ENCODE data around the gene SPEM2. TPM values are rescaled to one million over a fixed set of nuclear protein-coding genes. Genes with fewer than 3 reads are reported as not detected.

SPEM2 gene
- polyA plus RNA-seq, 1 of the 3 experiments (the other 2 are of a cell fraction), result not detected

GRCh38 chr17:7476951-7477350, 51.5 kb downstream of the SPEM2 start:
- no peak for TF ChIP-seq YY1 (IDR thresholded peaks at IDR 0.05; ENCODE audit: low read depth)
- TF ChIP-seq EZH2phosphoT487 (IDR thresholded peaks at IDR 0.05; ENCODE audit: borderline replicate concordance, low read depth), result no peak
- TF ChIP-seq, protein P1, sequence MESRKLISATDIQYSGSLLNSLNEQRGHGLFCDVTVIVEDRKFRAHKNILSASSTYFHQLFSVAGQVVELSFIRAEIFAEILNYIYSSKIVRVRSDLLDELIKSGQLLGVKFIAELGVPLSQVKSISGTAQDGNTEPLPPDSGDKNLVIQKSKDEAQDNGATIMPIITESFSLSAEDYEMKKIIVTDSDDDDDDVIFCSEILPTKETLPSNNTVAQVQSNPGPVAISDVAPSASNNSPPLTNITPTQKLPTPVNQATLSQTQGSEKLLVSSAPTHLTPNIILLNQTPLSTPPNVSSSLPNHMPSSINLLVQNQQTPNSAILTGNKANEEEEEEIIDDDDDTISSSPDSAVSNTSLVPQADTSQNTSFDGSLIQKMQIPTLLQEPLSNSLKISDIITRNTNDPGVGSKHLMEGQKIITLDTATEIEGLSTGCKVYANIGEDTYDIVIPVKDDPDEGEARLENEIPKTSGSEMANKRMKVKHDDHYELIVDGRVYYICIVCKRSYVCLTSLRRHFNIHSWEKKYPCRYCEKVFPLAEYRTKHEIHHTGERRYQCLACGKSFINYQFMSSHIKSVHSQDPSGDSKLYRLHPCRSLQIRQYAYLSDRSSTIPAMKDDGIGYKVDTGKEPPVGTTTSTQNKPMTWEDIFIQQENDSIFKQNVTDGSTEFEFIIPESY (IDR thresholded peaks at IDR 0.05; ENCODE audit: borderline replicate concordance, low read depth), result no peak
- TF ChIP-seq, protein P2, sequence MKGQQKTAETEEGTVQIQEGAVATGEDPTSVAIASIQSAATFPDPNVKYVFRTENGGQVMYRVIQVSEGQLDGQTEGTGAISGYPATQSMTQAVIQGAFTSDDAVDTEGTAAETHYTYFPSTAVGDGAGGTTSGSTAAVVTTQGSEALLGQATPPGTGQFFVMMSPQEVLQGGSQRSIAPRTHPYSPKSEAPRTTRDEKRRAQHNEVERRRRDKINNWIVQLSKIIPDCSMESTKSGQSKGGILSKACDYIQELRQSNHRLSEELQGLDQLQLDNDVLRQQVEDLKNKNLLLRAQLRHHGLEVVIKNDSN (IDR thresholded peaks at IDR 0.05; ENCODE audit: borderline replicate concordance, low read depth), result no peak
- TF ChIP-seq NRF1 (IDR thresholded peaks at IDR 0.05; ENCODE audit: low read depth, low read length), result no peak
- TF ChIP-seq FOSL2 (IDR thresholded peaks at IDR 0.05; ENCODE audit: borderline replicate concordance, low read depth), result no peak
- DNase-seq, result no peak
- Histone ChIP-seq H3K4me1 (ENCODE audit: control insufficient read depth in 1 of 2, insufficient read depth in 2 of 2, low read depth in 1 of 2, low read length in 1 of 2) (peaks cover 20 to 26% of the 10 kb centered on the region in 2 experiments; a peak in 2 of 4 replicates), H3K9ac (no peak overlapping the region), H3K27ac (ENCODE audit: low read depth in 2 of 2, low read length in 1 of 2) (peak overlapping the region in 1 of 2 experiments; percentile 44; a peak in 1 of 4 replicates), H3K9me2 (no peaks in the 10 kb centered on the region), H3F3A (replicated peaks; ENCODE audit: insufficient read depth) (peaks cover 15% of the 10 kb centered on the region), H3K79me2 (ENCODE audit: insufficient read depth) (peaks cover 98% of the 10 kb centered on the region), H3K9me3 (no peaks in the 10 kb centered on the region), H3K36me3 (replicated peaks in 1 of 2; ENCODE audit: control insufficient read depth in 1 of 2, insufficient read depth in 2 of 2, low read length in 1 of 2) (no peaks in the 10 kb centered on the region), H4K20me1 (ENCODE audit: insufficient read depth) (peaks cover 60% of the 10 kb centered on the region), H3K27me3 (ENCODE audit: insufficient read depth) (no peaks in the 10 kb centered on the region), H3K4me3 (ENCODE audit: low read depth in 2 of 2, low read length in 1 of 2) (no peak overlapping the region), H2AFZ (ENCODE audit: low read depth) (no peak overlapping the region), H3K4me2 (peak overlapping the region; percentile 95; the same call in 1 of the 2 replicates)
- WGBS (ENCODE audit: low lambda C conversion rate), result 97% methylated on average over 5 of the region's 5 CpGs
- ChIA-PET CTCF (interaction anchor here (1.0 to 2.3 kb wide), 5 partner anchors 19 to 132 kb away, joined by 3 to 11 read pairs (median 3); partner anchors contain the start of gene SENP3), POLR2A (interaction anchor here (1.0 to 1.4 kb wide), 3 partner anchors 22 to 95 kb away, joined by 3 to 6 read pairs (median 3); partner anchors contain the start of gene TMEM256)

Other genes with a start within 250 kb of the SPEM2 start
- 2.0 and 2.1 TPM in 2 replicates for gene ASGR1, start 246.2 kb upstream of the SPEM2 start, polyA plus RNA-seq (2012; rRNA removed)
- gene DLG4, start 205.8 kb upstream of the SPEM2 start, polyA plus RNA-seq (2012; rRNA removed), result 22.1 and 30.5 TPM in 2 replicates
- gene ACADVL, start 205.7 kb upstream of the SPEM2 start, polyA plus RNA-seq (2012; rRNA removed), result 635 and 796 TPM in 2 replicates
- gene DVL2, start 191.1 kb upstream of the SPEM2 start, polyA plus RNA-seq (2012; rRNA removed), result 6.9 and 8.3 TPM in 2 replicates
- gene PHF23, start 186.2 kb upstream of the SPEM2 start, polyA plus RNA-seq (2012; rRNA removed), result 53.3 and 58.5 TPM in 2 replicates
- gene GABARAP, start 183.2 kb upstream of the SPEM2 start, polyA plus RNA-seq (2012; rRNA removed), result 585 and 637 TPM in 2 replicates
- gene CTDNEP1, start 173.9 kb upstream of the SPEM2 start, polyA plus RNA-seq (2012; rRNA removed), result 111 and 124 TPM in 2 replicates
- gene ELP5, start 173.4 kb upstream of the SPEM2 start, polyA plus RNA-seq (2012; rRNA removed), result 45.4 and 52.1 TPM in 2 replicates
- gene CLDN7, start 163.1 kb upstream of the SPEM2 start, polyA plus RNA-seq (2012; rRNA removed), result 2.9 and 5.0 TPM in 2 replicates
- gene SLC2A4, start 143.9 kb upstream of the SPEM2 start, polyA plus RNA-seq (2012; rRNA removed), result 0.44 and 0.54 TPM in 2 replicates
- 0.36 and 0.54 TPM in 2 replicates for gene YBX2, start 131.0 kb upstream of the SPEM2 start, polyA plus RNA-seq (2012; rRNA removed)
- gene EIF5A, start 118.0 kb upstream of the SPEM2 start, polyA plus RNA-seq (2012; rRNA removed), result 711 and 971 TPM in 2 replicates
- 67.0 and 102 TPM in 2 replicates for gene GPS2, start 110.3 kb upstream of the SPEM2 start, polyA plus RNA-seq (2012; rRNA removed)
- 20.7 and 22.1 TPM in 2 replicates for gene NEURL4, start 96.3 kb upstream of the SPEM2 start, polyA plus RNA-seq (2012; rRNA removed)
- 0.71 and 6.4 TPM in 2 replicates for gene ACAP1, start 89.1 kb upstream of the SPEM2 start, polyA plus RNA-seq (2012; rRNA removed)
- 9.5 and 12.1 TPM in 2 replicates for gene KCTD11, start 73.5 kb upstream of the SPEM2 start, polyA plus RNA-seq (2012; rRNA removed)
- not detected in 2 replicates for gene TMEM95, start 70.5 kb upstream of the SPEM2 start, polyA plus RNA-seq (2012; rRNA removed)
- 0.64 and 0.75 TPM in 2 replicates for gene TNK1, start 44.5 kb upstream of the SPEM2 start, polyA plus RNA-seq (2012; rRNA removed)
- 72.0 and 95.0 TPM in 2 replicates for gene PLSCR3, start 31.1 kb upstream of the SPEM2 start, polyA plus RNA-seq (2012; rRNA removed)
- 114 and 213 TPM in 2 replicates for gene TMEM256, start 21.5 kb upstream of the SPEM2 start, polyA plus RNA-seq (2012; rRNA removed)
- 16.8 and 29.9 TPM in 2 replicates for gene NLGN2, start 17.8 kb upstream of the SPEM2 start, polyA plus RNA-seq (2012; rRNA removed)
- gene SPEM1, start 5.3 kb upstream of the SPEM2 start, polyA plus RNA-seq (2012; rRNA removed), result not detected in 2 replicates
- not detected in 2 replicates for gene SPEM3, start 3.2 kb downstream of the SPEM2 start, polyA plus RNA-seq (2012; rRNA removed)
- gene TMEM102, start 9.8 kb downstream of the SPEM2 start, polyA plus RNA-seq (2012; rRNA removed), result 6.5 and 6.6 TPM in 2 replicates
- gene FGF11, start 13.9 kb downstream of the SPEM2 start, polyA plus RNA-seq (2012; rRNA removed), result 1.9 and 2.5 TPM in 2 replicates
- gene CHRNB1, start 19.4 kb downstream of the SPEM2 start, polyA plus RNA-seq (2012; rRNA removed), result 26.8 and 29.7 TPM in 2 replicates
- gene ZBTB4, start 54.0 kb downstream of the SPEM2 start, polyA plus RNA-seq (2012; rRNA removed), result 11.4 and 12.8 TPM in 2 replicates
- not detected in 2 replicates for gene SLC35G6, start 55.8 kb downstream of the SPEM2 start, polyA plus RNA-seq (2012; rRNA removed)
- gene POLR2A, start 58.8 kb downstream of the SPEM2 start, polyA plus RNA-seq (2012; rRNA removed), result 19.0 and 37.3 TPM in 2 replicates
- gene TNFSF12, start 123.4 kb downstream of the SPEM2 start, polyA plus RNA-seq (2012; rRNA removed), result 31.1 and 47.6 TPM in 2 replicates
- gene TNFSF13, start 133.1 kb downstream of the SPEM2 start, polyA plus RNA-seq (2012; rRNA removed), result 1.0 and 2.1 TPM in 2 replicates
- 80.8 and 103 TPM in 2 replicates for gene SENP3, start 136.3 kb downstream of the SPEM2 start, polyA plus RNA-seq (2012; rRNA removed)
- gene CD68, start 154.0 kb downstream of the SPEM2 start, polyA plus RNA-seq (2012; rRNA removed), result 34.6 and 62.4 TPM in 2 replicates
- gene MPDU1, start 158.2 kb downstream of the SPEM2 start, polyA plus RNA-seq (2012; rRNA removed), result 126 and 142 TPM in 2 replicates
- 1.3 TPM in 2 replicates for gene SOX15, start 164.5 kb downstream of the SPEM2 start, polyA plus RNA-seq (2012; rRNA removed)
- 56.4 and 62.3 TPM in 2 replicates for gene FXR2, start 189.3 kb downstream of the SPEM2 start, polyA plus RNA-seq (2012; rRNA removed)
- gene SAT2, start 202.2 kb downstream of the SPEM2 start, polyA plus RNA-seq (2012; rRNA removed), result 42.8 and 43.1 TPM in 2 replicates
- 0.70 and 1.1 TPM in 2 replicates for gene SHBG, start 204.5 kb downstream of the SPEM2 start, polyA plus RNA-seq (2012; rRNA removed)
- gene ATP1B2, start 225.3 kb downstream of the SPEM2 start, polyA plus RNA-seq (2012; rRNA removed), result 0.05 and 0.08 TPM in 2 replicates